Dermis microvascular lymphatic vessel endothelial cell (primary cell): Measurements from ENCODE around the gene ANKDD1B. TPM values are rescaled to one million over a fixed set of nuclear protein-coding genes. Genes with fewer than 3 reads are reported as not detected.
"Not testable (repeated sequence)": the region's sequence is repeated elsewhere in the genome, so short reads cannot be mapped to it uniquely, and the experiment has no call there.

Experiments
- DNase-seq, 2 donors: peaks; one replicate each; pipeline versions ENCODE4 v3.0.0 to v3.0.0-alpha.2; 2010; ENCODE audit warnings: low read depth in 2 of 2
- total RNA-seq: library from RNA; depleted of rRNA; stranded (reverse); fragments of >200 nt; gene quantifications from 2 replicates; pipeline ENCODE4 v1.2.1, GENCODE V29; 2014

The ANKDD1B gene
- total RNA-seq, 1 donor from 2014 or later = 0.51 TPM

GRCh38 chr5:75660678-75661465, 49.6 kb downstream of the ANKDD1B start:
- DNase-seq = no peak

- DNase-seq = no peak
Observed at GRCh38 chr5:75662061-75662460, 50.8 kb downstream of the ANKDD1B start.

- no peak for DNase-seq
Observed at GRCh38 chr5:75663579-75664284, 52.5 kb downstream of the ANKDD1B start.

- no peak for DNase-seq
Observed at GRCh38 chr5:75664979-75665378, 53.7 kb downstream of the ANKDD1B start.

- no peak for DNase-seq
Observed at GRCh38 chr5:75666801-75667200, 55.5 kb downstream of the ANKDD1B start.

- no peak for DNase-seq
Observed at GRCh38 chr5:75667586-75667985, 56.3 kb downstream of the ANKDD1B start.

GRCh38 chr5:75668445-75668844, 57.2 kb downstream of the ANKDD1B start:
- DNase-seq = peak in 1 of 2 donors; percentile 24

- peak; percentile 99 for DNase-seq
Observed at GRCh38 chr5:75668977-75669689, 57.9 kb downstream of the ANKDD1B start.

- DNase-seq = no peak
Observed at GRCh38 chr5:75670577-75670976, 59.3 kb downstream of the ANKDD1B start.

- DNase-seq = no peak
Observed at GRCh38 chr5:75671506-75671905, 60.3 kb downstream of the ANKDD1B start.

- peak in 1 of 2 donors; percentile 61 for DNase-seq
Observed at GRCh38 chr5:75672616-75673015, 61.4 kb downstream of the ANKDD1B start.

GRCh38 chr5:75675783-75676182, 64.5 kb downstream of the ANKDD1B start:
- DNase-seq = no peak

GRCh38 chr5:75677607-75678006, 66.4 kb downstream of the ANKDD1B start:
- DNase-seq = peak; percentile 99

GRCh38 chr5:75678155-75678554, 66.9 kb downstream of the ANKDD1B start:
- peak; percentile 68 to 86 for DNase-seq

GRCh38 chr5:75681125-75681830, 70.0 kb downstream of the ANKDD1B start:
- peak; percentile 61 to 68 for DNase-seq

- DNase-seq = no peak
Observed at GRCh38 chr5:75685141-75685540, 73.9 kb downstream of the ANKDD1B start.

- DNase-seq = no peak
Observed at GRCh38 chr5:75686480-75686879, 75.2 kb downstream of the ANKDD1B start.

GRCh38 chr5:75690669-75691068, 79.4 kb downstream of the ANKDD1B start:
- no peak for DNase-seq

- no peak for DNase-seq
Observed at GRCh38 chr5:75694781-75695180, 83.5 kb downstream of the ANKDD1B start.

- DNase-seq = not testable (repeated sequence)
Observed at GRCh38 chr5:75695472-75696351, 84.5 kb downstream of the ANKDD1B start.

GRCh38 chr5:75701856-75702255, 90.6 kb downstream of the ANKDD1B start:
- no peak for DNase-seq
